K562 (cell line): Measurements from ENCODE around the gene ADGRL3. TPM values are rescaled to one million over a fixed set of nuclear protein-coding genes. Genes with fewer than 3 reads are reported as not detected.

Experiments
- ATAC-seq: fragments of 200-7000 bp; cut with Tn5 transposase; 3 replicates; pipeline ENCODE4 v1.9.1; 2020; ENCODE audit warnings: moderate library complexity
- BruUV-seq: library from RNA; stranded (reverse); fragments of 400-500 nt; replicated peaks from 2 replicates; lab custom pipeline; 2021; lab: Mats Ljungman, UMichigan
- CTCF ChIA-PET: fragments of 300-600 bp; formaldehyde crosslinking; extraction: SDS; loops from one replicate; lab custom pipeline; 2021; ENCODE audit warnings: low intra/inter-chr PET ratio; lab: Yijun Ruan, JAX
- POLR2A ChIA-PET: fragments of 300-600, 350-650 bp; sonication (Branson Sonifier 250); formaldehyde crosslinking; extraction: SDS; loops from one replicate; lab custom pipeline; 2021; ENCODE audit warnings: antibody characterized with exemption, inconsistent platforms; lab: Yijun Ruan, JAX
- DNase-seq, 4 experiments: peaks; one replicate each; pipeline versions ENCODE4 v3.0.0 to v3.0.0-alpha.2; 2011 to 2018; ENCODE audit warnings: low spot score in 3 of 4, mixed read lengths in 3 of 4; ENCODE audit errors: extremely low read depth in 1 of 4
- FAIRE-seq: peaks from 2 replicates; lab custom pipeline; 2011; peaks lifted over from hg19 to GRCh38; lab: Jason Lieb, UNC
- H2AFZ ChIP-seq: 2 replicates; pipeline ENCODE4 v1.6.0; 2011; ENCODE audit warnings: low read depth, low read length, control low read depth, inconsistent platforms
- H3K27ac ChIP-seq: fragments of 200-600 bp; 3 replicates; pipeline ENCODE4 v1.8.0; 2011; ENCODE audit warnings: low read depth, mild to moderate bottlenecking, control low read depth, inconsistent platforms, low read length, moderate library complexity, mixed read lengths; ENCODE audit errors: extremely low read depth
- H3K27me3 ChIP-seq, 2 experiments: fragments of 300-600 bp in 1 of 2; 2 replicates in 1 of 2; 3 replicates in 1 of 2; pipeline versions ENCODE4 v1.6.0 to v1.8.0; 2011; ENCODE audit warnings: inconsistent platforms in 2 of 2, low read length in 2 of 2, mild to moderate bottlenecking in 1 of 2, mixed read lengths in 1 of 2, moderate library complexity in 1 of 2; ENCODE audit not compliant: control insufficient read depth in 2 of 2, insufficient read depth in 2 of 2
- H3K36me3 ChIP-seq: fragments of 300-600 bp; 3 replicates; pipeline ENCODE4 v1.8.0; 2011; ENCODE audit warnings: mild to moderate bottlenecking, low read length, inconsistent platforms; ENCODE audit not compliant: control insufficient read depth, insufficient read depth
- H3K4me1 ChIP-seq, 2 experiments: fragments of 200-600 bp in 1 of 2; replicated peaks in 1 of 2; 2 replicates in 1 of 2; 3 replicates in 1 of 2; pipeline versions ENCODE4 v1.5.1 to v1.8.0; 2011; ENCODE audit warnings: inconsistent platforms in 2 of 2, low read length in 2 of 2, mild to moderate bottlenecking in 1 of 2, mixed read lengths in 1 of 2, moderate library complexity in 1 of 2; ENCODE audit not compliant: control insufficient read depth in 2 of 2, insufficient read depth in 2 of 2
- H3K4me2 ChIP-seq: 2 replicates; pipeline ENCODE4 v1.6.1; 2011; ENCODE audit warnings: low read length, control low read depth, inconsistent platforms, mixed read lengths; ENCODE audit not compliant: insufficient read depth
- H3K4me3 ChIP-seq: fragments of 200-600 bp; sonication (generic), shearing (Covaris generic); 2 replicates; pipeline ENCODE4 v1.5.1; 2016; ENCODE audit warnings: control low read depth, inconsistent platforms
- H3K79me2 ChIP-seq: fragments of 200-600 bp; 3 replicates; pipeline ENCODE4 v1.8.0; 2011; ENCODE audit warnings: low read length, inconsistent platforms; ENCODE audit not compliant: control insufficient read depth, insufficient read depth
- H3K9ac ChIP-seq, 2 experiments: 2 replicates each; pipeline versions ENCODE4 v1.6.0 to v1.6.1; 2011; ENCODE audit warnings: low read depth in 2 of 2, low read length in 2 of 2, control low read depth in 1 of 2, inconsistent platforms in 1 of 2, mild to moderate bottlenecking in 1 of 2, mixed read lengths in 1 of 2; ENCODE audit not compliant: insufficient read depth in 1 of 2
- H3K9me1 ChIP-seq: one replicate; pipeline ENCODE4 v1.6.0; 2011; ENCODE audit warnings: inconsistent platforms, mild to moderate bottlenecking, low read length, moderate library complexity; ENCODE audit not compliant: control insufficient read depth, insufficient read depth
- H3K9me3 ChIP-seq: replicated peaks from 2 replicates; pipeline ENCODE4 v1.5.1; 2011; ENCODE audit warnings: low read depth, low read length, inconsistent platforms; ENCODE audit not compliant: control insufficient read depth, insufficient read depth
- H4K20me1 ChIP-seq: replicated peaks from 2 replicates; pipeline ENCODE4 v1.6.1; 2011; ENCODE audit warnings: low read length, inconsistent platforms, mixed read lengths; ENCODE audit not compliant: control insufficient read depth, insufficient read depth
- ARID4B ChIP-seq: sonication (generic); formaldehyde crosslinking; IDR thresholded peaks from 2 replicates; pipeline ENCODE4 v1.8.0; 2022; ENCODE audit warnings: mild to moderate bottlenecking, missing genetic modification reagents
- CSDE1 ChIP-seq, 2 experiments: fragments of 450-650 bp; IDR thresholded peaks; 2 replicates each; pipeline ENCODE4 v1.6.1; 2016; ENCODE audit warnings: mild to moderate bottlenecking in 1 of 2
- ETV6 ChIP-seq, 3 experiments: fragments of 150-350 bp in 1 of 3; sonication (generic) in 1 of 3; formaldehyde crosslinking in 1 of 3; IDR thresholded peaks; 2 replicates each; pipeline versions ENCODE4 v1.6.1 to v1.8.0; 2014 to 2022; ENCODE audit warnings: borderline replicate concordance in 2 of 3, low read depth in 2 of 3, antibody characterized with exemption in 1 of 3, low read length in 1 of 3, mild to moderate bottlenecking in 1 of 3, missing genetic modification reagents in 1 of 3
- FOXA1 ChIP-seq: fragments of 450-650 bp; IDR thresholded peaks from 2 replicates; pipeline ENCODE4 v1.6.1; 2016; ENCODE audit warnings: mild to moderate bottlenecking, borderline replicate concordance
- GTF2E2 ChIP-seq: fragments of 200-800 bp; sonication (Bioruptor generic); IDR thresholded peaks from 2 replicates; pipeline ENCODE4 v1.6.1; 2016; ENCODE audit warnings: missing genetic modification characterization, missing compliant biosample characterization
- KDM5B ChIP-seq: fragments of 200-600 bp; sonication (generic); IDR thresholded peaks from 2 replicates; pipeline ENCODE4 v1.6.1; 2012; ENCODE audit warnings: low read depth, mild to moderate bottlenecking, moderate library complexity, low read length, control low read depth, inconsistent platforms; ENCODE audit not compliant: insufficient replicate concordance
- PHF21A ChIP-seq: fragments of 450-650 bp; IDR thresholded peaks from 2 replicates; pipeline ENCODE4 v1.6.1; 2017; ENCODE audit warnings: low read depth, borderline replicate concordance
- RFX5 ChIP-seq: IDR thresholded peaks from 2 replicates; pipeline ENCODE4 v1.6.1; 2011; ENCODE audit warnings: low read depth, mild to moderate bottlenecking, improper control_type of control experiment, low read length
- TCF7L2 ChIP-seq: fragments of 150-350 bp; IDR thresholded peaks from 2 replicates; pipeline ENCODE4 v1.6.1; 2016; ENCODE audit warnings: low read depth, mild to moderate bottlenecking, low read length, moderate library complexity
- THAP7 ChIP-seq: fragments of 250-450 bp; sonication (Bioruptor Pico); IDR thresholded peaks from 2 replicates; pipeline ENCODE4 v1.5.0; 2021
- TRIM24 ChIP-seq, 2 experiments: fragments of 450-650 bp; IDR thresholded peaks; 2 replicates each; pipeline ENCODE4 v1.6.1; 2016
- ZNF146 ChIP-seq: IDR thresholded peaks from one replicate; pipeline ENCODE4 v1.6.1; 2018; ENCODE audit warnings: missing compliant biosample characterization; ENCODE audit not compliant: unreplicated experiment
- WGBS: fragments of 100-300 bp; shearing (Covaris generic); methylation state at CpG from one replicate; pipeline ENCODE4 v1.1.6; 2016; ENCODE audit warnings: low coverage, mixed read lengths; ENCODE audit not compliant: insufficient coverage; ENCODE audit errors: missing lambda C conversion rate; 5-methylcytosine and 5-hydroxymethylcytosine counted together
- in situ Hi-C: fragments of 300-500 bp; cut with MboI; formaldehyde crosslinking; loops from 4 replicates; pipeline ENCODE4 v1.15.0; 2018; ENCODE audit warnings: inconsistent platforms, mixed read lengths
- intact Hi-C: fragments of 100-400 bp; cut with micrococcal nuclease; formaldehyde crosslinking; loops from 2 replicates; pipeline ENCODE4 v1.14.2; 2022
- polyA plus RNA-seq, 8 experiments: library from polyadenylated mRNA; depleted of rRNA in 4 of 8; stranded (reverse) in 5 of 8; unstranded in 3 of 8; fragments of >200 nt; fragmentation: Nextera tagmentation in 2 of 8; fragmentation: Illumina TruSeq in 1 of 8; extraction: Ambion mirVana in 2 of 8; extraction: Trizol in 1 of 8; gene quantifications; 2 replicates each; pipeline versions ENCODE4 v1.2.1 to v1.2.3, GENCODE V29; 2011 to 2014; ENCODE audit warnings: inconsistent platforms in 1 of 8, missing spikeins in 1 of 8
- total RNA-seq, 7 experiments: library from RNA; depleted of rRNA in 6 of 7; stranded (reverse); fragments of >200 nt in 6 of 7; fragmentation: Illumina TruSeq in 2 of 7; extraction: Trizol in 2 of 7; gene quantifications; 2 replicates each; pipeline versions ENCODE4 v1.2.1 to v1.2.3, GENCODE V29; 2011 to 2021; ENCODE audit warnings: low replicate concordance in 1 of 7
- TF ChIP-seq, protein P1 (sequence below): sonication (generic); formaldehyde crosslinking; IDR thresholded peaks from 2 replicates; pipeline ENCODE4 v1.8.1; 2023; ENCODE audit warnings: mild to moderate bottlenecking, missing genetic modification reagents
- TF ChIP-seq, protein P2 (sequence below): fragments of 450-650 bp; IDR thresholded peaks from one replicate; pipeline ENCODE4 v1.6.1; 2018; ENCODE audit warnings: mild to moderate bottlenecking, moderate library complexity; ENCODE audit not compliant: partially characterized antibody

ADGRL3 gene
- total and polyA plus RNA-seq, 9 of the 15 experiments (the other 6 are each of a cell fraction or from before 2014, with no cell fraction given), result 0.03 to 0.14 (median 0.04) TPM; not detected in 2

DNA sequence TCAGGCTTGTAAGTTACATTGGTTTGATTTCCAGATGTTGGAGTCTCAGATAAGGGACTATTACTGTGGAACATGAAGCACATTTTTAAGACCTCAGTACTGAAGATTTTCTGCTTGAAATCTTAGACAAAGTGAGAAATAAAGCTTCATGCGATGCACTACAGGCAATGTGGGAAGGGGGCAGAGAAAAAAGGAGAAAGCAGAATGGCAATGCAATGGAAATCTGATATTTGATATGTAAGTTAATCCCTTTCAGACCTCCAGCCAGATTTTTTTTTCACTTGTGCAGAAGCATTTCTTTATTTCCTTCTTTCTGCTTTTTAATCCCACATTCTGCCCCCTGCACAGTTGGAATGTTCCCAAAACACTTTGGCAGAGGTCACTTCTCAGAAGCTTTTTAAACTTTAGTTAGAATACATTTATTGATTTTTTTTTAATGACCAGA lies 174.3 kb downstream of the ADGRL3 start:
- WGBS, result 0% methylated on average over 1 of the region's 1 CpG
- POLR2A ChIA-PET, result no interaction called here
- Histone ChIP-seq H3K9me1 (no peaks in the 10 kb centered on the region), H3K36me3 (no peaks in the 10 kb centered on the region), H3K9ac (no peak overlapping the region), H2AFZ (no peak overlapping the region), H3K79me2 (no peaks in the 10 kb centered on the region), H4K20me1 (no peaks in the 10 kb centered on the region), H3K4me1 (no peaks in the 10 kb centered on the region), H3K4me2 (no peak overlapping the region), H3K4me3 (no peak overlapping the region), H3K9me3 (0 out of 2 replicates have a peak, but pooled peaks cover 2% of the 10 kb centered on the region), H3K27me3 (no peaks in the 10 kb centered on the region), H3K27ac (no peak overlapping the region)
- DNase-seq (no peak), FAIRE-seq (no peak), ATAC-seq (no peak)
- CTCF ChIA-PET, result no interaction called here
- no TSS peak for BruUV-seq
- intact Hi-C loops, result no loop called here
- in situ Hi-C loops, result no loop called here
- TF ChIP-seq TRIM24 (IDR thresholded peaks at IDR 0.05) (no peak), ARID4B (CRISPR knock-in tag) (no peak), CSDE1 (IDR thresholded peaks at IDR 0.05) (no peak), RFX5 (no peak), THAP7 (CRISPR knock-in tag) (no peak), TCF7L2 (no peak), FOXA1 (no peak), PHF21A (no peak), GTF2E2 (no peak), ETV6 (IDR thresholded peaks at IDR 0.05; ENCODE audit: borderline replicate concordance in 1 of 2, low read depth in 2 of 2, low read length in 1 of 2) (no peak), ETV6 (CRISPR knock-in tag; IDR thresholded peaks at IDR 0.05; ENCODE audit: borderline replicate concordance) (no peak), ZNF146 (CRISPR knock-in tag) (no peak), KDM5B (no peak)
- TF ChIP-seq, protein P1, sequence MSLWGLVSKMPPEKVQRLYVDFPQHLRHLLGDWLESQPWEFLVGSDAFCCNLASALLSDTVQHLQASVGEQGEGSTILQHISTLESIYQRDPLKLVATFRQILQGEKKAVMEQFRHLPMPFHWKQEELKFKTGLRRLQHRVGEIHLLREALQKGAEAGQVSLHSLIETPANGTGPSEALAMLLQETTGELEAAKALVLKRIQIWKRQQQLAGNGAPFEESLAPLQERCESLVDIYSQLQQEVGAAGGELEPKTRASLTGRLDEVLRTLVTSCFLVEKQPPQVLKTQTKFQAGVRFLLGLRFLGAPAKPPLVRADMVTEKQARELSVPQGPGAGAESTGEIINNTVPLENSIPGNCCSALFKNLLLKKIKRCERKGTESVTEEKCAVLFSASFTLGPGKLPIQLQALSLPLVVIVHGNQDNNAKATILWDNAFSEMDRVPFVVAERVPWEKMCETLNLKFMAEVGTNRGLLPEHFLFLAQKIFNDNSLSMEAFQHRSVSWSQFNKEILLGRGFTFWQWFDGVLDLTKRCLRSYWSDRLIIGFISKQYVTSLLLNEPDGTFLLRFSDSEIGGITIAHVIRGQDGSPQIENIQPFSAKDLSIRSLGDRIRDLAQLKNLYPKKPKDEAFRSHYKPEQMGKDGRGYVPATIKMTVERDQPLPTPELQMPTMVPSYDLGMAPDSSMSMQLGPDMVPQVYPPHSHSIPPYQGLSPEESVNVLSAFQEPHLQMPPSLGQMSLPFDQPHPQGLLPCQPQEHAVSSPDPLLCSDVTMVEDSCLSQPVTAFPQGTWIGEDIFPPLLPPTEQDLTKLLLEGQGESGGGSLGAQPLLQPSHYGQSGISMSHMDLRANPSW (CRISPR knock-in tag), result no peak
- TF ChIP-seq, protein P2, sequence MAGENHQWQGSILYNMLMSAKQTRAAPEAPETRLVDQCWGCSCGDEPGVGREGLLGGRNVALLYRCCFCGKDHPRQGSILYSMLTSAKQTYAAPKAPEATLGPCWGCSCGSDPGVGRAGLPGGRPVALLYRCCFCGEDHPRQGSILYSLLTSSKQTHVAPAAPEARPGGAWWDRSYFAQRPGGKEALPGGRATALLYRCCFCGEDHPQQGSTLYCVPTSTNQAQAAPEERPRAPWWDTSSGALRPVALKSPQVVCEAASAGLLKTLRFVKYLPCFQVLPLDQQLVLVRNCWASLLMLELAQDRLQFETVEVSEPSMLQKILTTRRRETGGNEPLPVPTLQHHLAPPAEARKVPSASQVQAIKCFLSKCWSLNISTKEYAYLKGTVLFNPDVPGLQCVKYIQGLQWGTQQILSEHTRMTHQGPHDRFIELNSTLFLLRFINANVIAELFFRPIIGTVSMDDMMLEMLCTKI, result no peak
